ENCODE measurements around the gene BAG1. TPM values are rescaled to one million over a fixed set of nuclear protein-coding genes. Genes with fewer than 3 reads are reported as not detected.

The BAG1 gene
- total and polyA plus RNA-seq, 7 donors, result 125 to 371 (median 253) TPM

GRCh38 chr9:33277484-33277883, 13.0 kb upstream of the BAG1 start:
- no peaks in the 10 kb centered on the region for H3K9me3 ChIP-seq
- no peak overlapping the region for H3K27ac ChIP-seq
- no peaks in the 10 kb centered on the region for H3K4me1 ChIP-seq
- intact Hi-C loops (cut with DNase I), result no loop called here
- H3K36me3 ChIP-seq (ENCODE audit: insufficient read depth in 1 of 2, low read depth in 1 of 2), result peaks cover 13 to 100% of the 10 kb centered on the region in 2 donors
- DNase-seq, result no peak
- no peaks in the 10 kb centered on the region for H3K27me3 ChIP-seq (ENCODE audit: insufficient read depth in 3 of 3, low read length in 2 of 3)
- H3K4me3 ChIP-seq, result no peak overlapping the region
- TF ChIP-seq, protein P1, sequence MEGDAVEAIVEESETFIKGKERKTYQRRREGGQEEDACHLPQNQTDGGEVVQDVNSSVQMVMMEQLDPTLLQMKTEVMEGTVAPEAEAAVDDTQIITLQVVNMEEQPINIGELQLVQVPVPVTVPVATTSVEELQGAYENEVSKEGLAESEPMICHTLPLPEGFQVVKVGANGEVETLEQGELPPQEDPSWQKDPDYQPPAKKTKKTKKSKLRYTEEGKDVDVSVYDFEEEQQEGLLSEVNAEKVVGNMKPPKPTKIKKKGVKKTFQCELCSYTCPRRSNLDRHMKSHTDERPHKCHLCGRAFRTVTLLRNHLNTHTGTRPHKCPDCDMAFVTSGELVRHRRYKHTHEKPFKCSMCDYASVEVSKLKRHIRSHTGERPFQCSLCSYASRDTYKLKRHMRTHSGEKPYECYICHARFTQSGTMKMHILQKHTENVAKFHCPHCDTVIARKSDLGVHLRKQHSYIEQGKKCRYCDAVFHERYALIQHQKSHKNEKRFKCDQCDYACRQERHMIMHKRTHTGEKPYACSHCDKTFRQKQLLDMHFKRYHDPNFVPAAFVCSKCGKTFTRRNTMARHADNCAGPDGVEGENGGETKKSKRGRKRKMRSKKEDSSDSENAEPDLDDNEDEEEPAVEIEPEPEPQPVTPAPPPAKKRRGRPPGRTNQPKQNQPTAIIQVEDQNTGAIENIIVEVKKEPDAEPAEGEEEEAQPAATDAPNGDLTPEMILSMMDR (IDR thresholded peaks at IDR 0.05), result no peak
- ATAC-seq, result peak in 1 of 4 donors; percentile 25
- 96 to 100% (median 97%) methylated on average over 4 of the region's 4 CpGs for WGBS, 3 donors

DNA sequence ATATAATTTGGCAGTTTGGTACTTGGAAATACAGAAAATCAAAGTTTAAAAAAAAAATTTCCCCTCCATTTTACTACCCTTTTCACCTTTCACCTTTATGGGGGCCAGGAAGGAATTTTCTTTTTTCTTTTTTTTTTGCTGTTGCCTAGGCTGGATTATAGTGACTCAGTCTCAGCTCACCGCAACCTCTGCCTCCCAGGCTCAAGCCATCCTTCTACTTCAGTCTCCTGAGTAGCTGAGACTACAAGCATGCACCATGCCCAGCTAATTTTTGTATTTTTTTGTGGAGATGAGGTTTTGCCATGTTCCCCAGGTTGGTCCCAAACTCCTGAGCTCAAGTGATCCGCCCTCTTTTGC, 9.4 kb upstream of the BAG1 start:
- intact Hi-C loops (cut with DNase I), result loop anchor here in 1 of 2 donors (5.0 kb wide), 1 partner anchor 48 kb away; no protein-coding TSS in a partner anchor

DNA sequence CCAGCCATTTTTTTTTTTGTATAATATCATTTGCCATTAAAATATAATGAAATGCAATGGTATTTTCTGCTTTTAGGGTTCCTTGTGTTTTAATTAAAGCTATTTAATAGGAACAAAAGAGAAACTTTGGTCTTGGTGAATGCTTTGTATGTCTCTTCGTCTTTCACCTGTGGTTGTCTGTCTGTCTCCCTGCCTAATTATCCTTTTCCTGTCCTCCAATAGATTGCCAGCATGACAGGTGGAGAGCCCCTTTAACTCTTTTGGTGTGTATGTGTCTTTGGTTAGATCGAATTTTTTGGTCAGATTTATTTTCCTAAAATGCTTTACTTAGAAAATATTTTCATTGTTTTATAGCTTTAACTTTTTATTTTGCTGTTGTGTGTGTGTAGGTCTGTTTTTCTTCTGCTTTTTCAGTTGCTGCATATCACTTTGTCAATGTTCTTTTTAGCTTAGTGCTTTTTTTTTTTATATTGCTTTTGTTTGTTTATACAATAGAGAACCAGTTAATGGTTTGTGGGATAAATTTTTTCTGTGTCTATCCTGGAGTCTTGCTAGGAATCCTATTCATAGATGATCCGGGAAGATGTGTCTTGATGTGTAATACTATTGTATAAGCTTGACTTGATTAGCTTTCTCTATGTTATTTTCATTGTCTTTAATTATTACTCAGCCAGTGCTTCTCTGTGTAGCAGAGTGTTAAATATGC, 8.9 kb upstream of the BAG1 start:
- DNase-seq (no peak), ATAC-seq (no peak)
- Histone ChIP-seq H3K27ac (no peak overlapping the region), H3K27me3 (ENCODE audit: insufficient read depth in 3 of 3, low read length in 2 of 3) (no peaks in the 10 kb centered on the region), H3K4me1 (no peaks in the 10 kb centered on the region), H3K4me3 (no peak overlapping the region), H3K9me3 (no peaks in the 10 kb centered on the region), H3K36me3 (ENCODE audit: insufficient read depth in 1 of 2, low read depth in 1 of 2) (peaks cover 17 to 100% of the 10 kb centered on the region in 2 donors)
- 37 to 62% (median 39%) methylated on average over 3 of the region's 3 CpGs for WGBS, 3 donors
- intact Hi-C loops (cut with DNase I), result loop anchor here in 1 of 2 donors (5.0 kb wide), 1 partner anchor 49 kb away; no protein-coding TSS in a partner anchor
- TF ChIP-seq, protein P1 (IDR thresholded peaks at IDR 0.05), result no peak

More for the DNA sequence above, 9.4 kb upstream of the BAG1 start:
- H3K4me3 ChIP-seq, result no peak overlapping the region
- no peaks in the 10 kb centered on the region for H3K4me1 ChIP-seq
- DNase-seq (no peak), ATAC-seq (no peak)
- peaks cover 17 to 100% of the 10 kb centered on the region in 2 donors for H3K36me3 ChIP-seq (ENCODE audit: insufficient read depth in 1 of 2, low read depth in 1 of 2)
- no peaks in the 10 kb centered on the region for H3K9me3 ChIP-seq
- H3K27me3 ChIP-seq (ENCODE audit: insufficient read depth in 3 of 3, low read length in 2 of 3), result no peaks in the 10 kb centered on the region
- H3K27ac ChIP-seq, result no peak overlapping the region
- 70 to 97% (median 95%) methylated on average over 2 of the region's 2 CpGs for WGBS, 3 donors
- TF ChIP-seq, protein P1 (IDR thresholded peaks at IDR 0.05), result no peak

GRCh38 chr9:33272061-33272460, 7.6 kb upstream of the BAG1 start:
- Histone ChIP-seq H3K4me1 (no peaks in the 10 kb centered on the region), H3K9me3 (no peaks in the 10 kb centered on the region), H3K4me3 (no peak overlapping the region), H3K27me3 (ENCODE audit: insufficient read depth in 3 of 3, low read length in 2 of 3) (no peaks in the 10 kb centered on the region), H3K27ac (no peak overlapping the region), H3K36me3 (ENCODE audit: insufficient read depth in 1 of 2, low read depth in 1 of 2) (peaks cover 13 to 100% of the 10 kb centered on the region in 2 donors)
- peak in 1 of 4 donors; percentile 51 for ATAC-seq
- TF ChIP-seq, protein P1 (IDR thresholded peaks at IDR 0.05), result no peak
- intact Hi-C loops (cut with DNase I), result loop anchor here in 1 of 2 donors (5.0 kb wide), 1 partner anchor 50 kb away; no protein-coding TSS in a partner anchor
- no peak for DNase-seq
- 96 to 100% (median 100%) methylated on average over 1 of the region's 1 CpG for WGBS, 3 donors

All from psoas muscle (tissue), 8 donors.